Mammary epithelial cell (primary cell): ENCODE measurements around the gene GSPT1.

Experiments
- CTCF ChIP-seq, 2 donors: IDR thresholded peaks in 1 of 2; conservative IDR thresholded peaks in 1 of 2; 2 replicates each; pipeline ENCODE4 v1.5.1; 2011 to 2012; ENCODE audit warnings: inconsistent platforms in 2 of 2, low read length in 2 of 2, mild to moderate bottlenecking in 2 of 2, control low read depth in 1 of 2, low read depth in 1 of 2; ENCODE audit not compliant: insufficient read depth in 1 of 2; ENCODE audit errors: extremely low read depth in 1 of 2
- EZH2 ChIP-seq: IDR thresholded peaks from 2 replicates; pipeline ENCODE4 v1.6.1; 2012; ENCODE audit warnings: low read length, inconsistent platforms, borderline replicate concordance

GRCh38 chr16:11844499-11844898 is 71.3 kb downstream of the GSPT1 start:
- no peak for TF ChIP-seq CTCF (conservative IDR thresholded peaks at IDR 0.05 in 1 of 2, IDR thresholded peaks at IDR 0.05 in 1 of 2; ENCODE audit: extremely low read depth in 1 of 2, insufficient read depth in 1 of 2, low read depth in 1 of 2, low read length in 2 of 2)
- no peak for TF ChIP-seq EZH2
